Measurements from ENCODE around the gene LYVE1.

Gene LYVE1

DNA sequence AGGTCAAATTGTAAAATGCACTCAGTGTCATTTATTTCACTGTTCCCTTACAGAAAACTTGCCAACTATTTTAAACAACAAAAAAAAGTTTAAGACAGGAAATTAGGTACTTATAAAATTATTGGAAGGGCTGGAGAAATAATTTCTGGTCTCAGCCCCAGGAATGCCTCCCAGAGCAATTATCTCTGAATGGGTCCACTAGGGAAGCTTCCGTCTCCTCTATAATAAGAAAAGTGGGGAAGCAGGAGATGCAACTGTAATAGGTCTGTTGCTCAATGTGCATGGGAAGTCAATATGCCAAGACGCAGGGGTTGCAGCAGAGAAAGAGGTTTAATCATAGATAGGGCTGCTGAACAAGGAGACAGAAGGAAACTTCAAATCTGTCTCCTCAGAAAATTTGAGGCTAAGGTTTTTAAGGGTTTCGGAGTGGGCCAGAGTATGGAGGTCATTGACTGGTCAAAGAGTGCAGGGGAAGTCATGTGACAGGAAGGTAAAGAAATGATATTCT lies 16.6 kb downstream of the LYVE1 start:
- no peak for DNase-seq

DNA sequence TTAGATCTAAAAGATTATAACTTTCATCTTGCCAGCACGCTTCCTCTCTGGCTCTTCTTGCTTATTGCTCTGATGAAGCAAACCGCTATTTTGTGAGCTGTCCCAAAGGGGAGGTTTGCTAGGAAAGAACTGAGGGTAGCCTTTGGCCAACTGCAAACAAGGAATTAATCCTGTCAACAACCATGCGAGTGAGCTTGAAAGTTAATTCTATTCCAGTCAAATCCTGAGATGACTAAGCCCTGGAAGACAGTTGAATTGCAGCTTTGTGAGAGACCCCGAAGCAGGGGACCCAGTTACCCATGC lies 17.2 kb downstream of the LYVE1 start:
- no peak for DNase-seq

DNA sequence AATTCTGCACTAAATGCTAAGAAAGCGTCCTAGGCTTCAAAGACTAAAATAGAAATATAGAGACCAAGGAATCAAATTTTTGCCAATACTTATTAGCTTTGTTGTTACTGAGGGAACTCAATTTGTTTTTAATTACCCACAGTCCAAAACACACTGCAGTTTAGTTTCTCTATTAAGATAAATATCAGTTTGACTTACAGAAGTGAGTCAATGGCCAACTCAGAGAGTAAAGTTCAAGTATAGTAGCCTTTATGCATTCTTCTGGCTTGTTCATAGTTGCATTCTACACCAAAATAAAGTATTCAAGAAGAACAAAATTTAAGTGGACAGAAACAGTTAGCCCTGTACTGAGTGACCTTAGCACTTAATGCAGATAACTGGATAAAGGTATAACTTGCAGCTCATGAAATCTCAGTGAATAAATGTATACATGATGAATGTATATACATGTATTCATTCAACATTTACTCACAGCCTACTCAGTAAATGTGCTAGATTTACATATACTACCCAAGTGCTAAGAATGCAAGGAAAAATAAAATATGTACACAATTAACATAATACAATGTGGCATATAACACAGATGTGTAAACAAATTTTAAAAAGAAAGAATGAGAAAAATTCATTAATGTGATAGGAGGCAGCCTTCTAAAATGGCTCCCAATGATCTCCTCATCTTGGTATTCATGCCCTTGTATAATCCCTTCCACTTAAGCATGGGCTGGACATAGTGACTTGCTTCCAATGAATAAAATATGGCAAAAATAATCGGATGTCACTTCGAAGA lies 17.8 kb downstream of the LYVE1 start:
- no peak for DNase-seq

DNA sequence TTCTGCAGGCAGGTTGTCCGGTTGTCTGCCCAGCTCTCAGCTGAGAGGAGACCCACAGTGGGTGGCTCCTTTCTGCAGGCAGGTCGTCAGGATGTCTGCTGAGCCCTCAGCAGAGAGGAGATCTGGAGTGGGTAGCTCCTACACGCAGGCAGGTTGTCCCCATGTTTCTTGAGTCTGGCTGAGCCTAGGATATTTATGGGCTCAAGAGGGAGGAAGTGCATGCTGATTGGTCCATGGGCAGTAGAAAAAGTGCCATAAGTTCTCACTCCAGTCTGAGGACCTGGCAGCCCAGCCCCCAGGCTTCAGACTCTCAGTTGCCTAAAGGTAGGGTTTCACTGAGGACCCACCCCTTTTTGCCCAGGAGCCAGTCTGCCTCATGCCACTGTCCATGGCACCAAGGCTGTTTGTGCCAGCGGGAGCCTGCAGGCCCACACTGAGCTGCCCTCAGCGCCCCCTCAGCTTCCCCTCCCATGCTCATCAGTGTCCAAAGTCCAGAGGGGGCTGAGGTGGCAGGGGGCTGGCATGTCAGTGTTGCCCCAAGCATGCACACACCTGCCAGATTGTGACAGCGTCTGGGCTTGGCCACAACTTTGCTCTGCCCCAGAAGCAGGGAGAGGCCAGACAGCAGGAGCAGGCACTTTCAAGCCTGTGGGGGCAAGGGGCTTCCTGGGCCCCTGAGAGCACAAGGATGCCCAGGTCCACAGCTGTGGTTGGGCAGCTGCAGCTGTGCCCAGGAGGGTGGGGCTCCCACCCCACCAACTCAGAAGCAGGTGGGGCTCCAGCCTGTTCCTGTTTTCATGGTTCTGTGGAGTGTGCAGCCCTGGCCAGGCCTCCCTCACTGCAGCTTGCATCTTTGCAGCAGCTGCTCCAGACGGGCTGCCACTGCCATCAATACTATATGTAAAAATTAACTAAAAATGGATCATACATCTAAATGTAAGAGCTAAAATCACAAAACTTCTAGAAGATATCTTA lies 23.7 kb downstream of the LYVE1 start:
- DNase-seq = no peak

DNA sequence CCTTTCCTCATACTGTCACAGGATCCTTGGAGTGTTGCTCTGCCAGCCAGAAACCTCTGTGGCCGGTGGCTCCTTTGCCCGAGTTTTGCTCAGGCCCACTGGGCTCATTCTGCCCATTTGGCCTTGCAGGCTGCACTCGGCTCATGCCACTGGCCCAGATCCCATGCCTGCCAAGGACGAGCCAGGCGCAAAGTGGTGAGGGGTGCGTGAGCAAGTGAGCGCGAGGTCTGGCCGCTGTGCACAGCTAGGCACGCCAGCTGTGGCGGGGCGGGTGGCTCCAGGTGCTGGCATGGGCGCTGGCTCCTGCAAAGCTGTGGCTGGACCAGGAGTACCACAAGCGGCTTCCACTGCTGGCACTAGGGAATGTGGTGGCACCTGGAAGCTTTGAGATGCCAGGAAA lies 24.7 kb downstream of the LYVE1 start:
- DNase-seq = no peak

DNA sequence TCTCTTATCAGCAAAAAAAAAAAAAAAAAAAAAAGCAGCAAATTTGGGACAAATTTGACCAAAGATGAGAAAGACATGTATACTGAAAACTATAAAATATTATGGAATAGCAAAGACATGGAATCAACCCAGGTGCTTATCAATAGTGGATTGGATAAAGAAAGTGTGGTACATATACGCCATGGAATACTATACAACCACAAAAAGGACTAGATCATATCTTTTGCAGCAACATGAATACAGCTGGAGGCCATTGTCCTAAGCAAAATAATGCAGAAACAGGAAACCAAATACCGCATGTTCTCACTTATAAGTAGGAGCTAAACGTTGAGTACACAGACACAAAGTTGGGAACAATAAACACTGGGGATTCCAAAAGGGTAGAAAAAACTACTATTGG lies 25.7 kb downstream of the LYVE1 start:
- no peak for DNase-seq

DNA sequence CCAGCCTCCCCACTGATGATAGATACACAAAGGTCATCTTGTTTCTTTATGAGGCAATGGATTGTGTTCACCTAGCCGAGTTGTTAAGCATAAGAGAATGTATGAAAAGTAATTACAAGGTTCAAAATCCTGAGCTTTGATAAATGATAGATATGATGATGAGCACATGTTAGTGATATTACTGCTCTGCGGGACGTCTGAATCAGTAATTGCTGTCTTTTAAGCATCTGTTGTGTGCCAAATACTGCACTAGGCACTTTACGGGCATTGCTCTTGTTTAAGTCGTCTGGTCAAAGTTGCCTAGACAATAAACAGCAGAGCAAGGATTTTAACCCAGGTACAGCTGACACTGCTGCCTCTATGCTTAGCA lies 26.9 kb downstream of the LYVE1 start:
- no peak for DNase-seq

DNA sequence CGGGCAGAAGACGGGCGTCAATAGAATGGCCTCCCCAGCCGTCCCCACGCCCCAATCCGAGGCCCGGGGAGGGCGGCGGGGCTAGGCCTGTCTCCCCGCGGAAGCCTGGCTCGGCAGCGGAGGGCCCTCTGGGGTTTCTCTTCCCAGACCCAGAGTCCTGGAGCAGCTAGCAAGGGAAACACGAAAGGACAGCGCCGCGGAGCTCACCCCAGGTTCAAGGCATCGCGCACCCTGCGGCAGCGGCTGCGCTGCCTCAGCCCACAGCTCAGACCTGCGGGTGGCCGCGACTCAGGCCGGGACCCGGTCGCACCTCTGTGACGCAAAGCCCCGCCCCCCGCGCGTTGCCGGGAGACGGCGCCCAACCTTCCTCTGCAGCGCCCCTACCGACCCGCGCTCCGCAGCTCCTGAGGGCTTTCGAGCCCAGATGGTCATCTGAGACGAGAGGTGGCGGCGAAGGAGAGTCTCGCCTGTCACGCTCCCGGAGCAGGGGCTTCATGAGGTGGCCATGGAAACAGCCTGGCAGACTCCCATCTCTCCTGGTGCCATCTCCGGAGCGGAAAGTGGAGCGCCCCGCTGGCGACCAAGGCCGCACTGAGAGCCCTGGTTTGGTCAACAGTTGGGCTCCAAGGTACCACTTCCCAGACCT lies 27.4 kb downstream of the LYVE1 start, which contains the start of gene RNF141:
Gene RNF141, minus strand, starts transcription at position 273 of the 646 bp plus-strand sequence. CDS start 7,029 bp downstream, outside the sequence.
- DNase-seq = peak; percentile 91

DNA sequence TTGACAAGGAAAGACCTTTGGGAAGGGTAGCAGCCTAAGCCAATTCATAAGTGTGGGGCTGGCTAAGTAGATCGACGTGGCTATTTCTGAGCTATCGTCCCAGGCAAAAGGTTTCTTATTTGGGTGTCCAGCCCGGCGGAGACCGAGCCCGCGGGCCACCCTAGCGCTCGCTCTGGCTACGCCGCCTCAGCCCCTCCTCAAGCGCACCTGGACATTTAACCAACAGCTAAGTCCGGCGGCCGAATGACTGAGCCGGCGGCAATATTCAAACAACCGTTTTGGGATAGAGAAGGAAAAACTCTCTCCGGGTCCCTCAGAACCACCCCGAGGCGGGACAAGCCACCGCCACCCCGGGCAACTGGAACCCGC lies 27.9 kb downstream of the LYVE1 start:
- DNase-seq = peak; percentile 29

DNA sequence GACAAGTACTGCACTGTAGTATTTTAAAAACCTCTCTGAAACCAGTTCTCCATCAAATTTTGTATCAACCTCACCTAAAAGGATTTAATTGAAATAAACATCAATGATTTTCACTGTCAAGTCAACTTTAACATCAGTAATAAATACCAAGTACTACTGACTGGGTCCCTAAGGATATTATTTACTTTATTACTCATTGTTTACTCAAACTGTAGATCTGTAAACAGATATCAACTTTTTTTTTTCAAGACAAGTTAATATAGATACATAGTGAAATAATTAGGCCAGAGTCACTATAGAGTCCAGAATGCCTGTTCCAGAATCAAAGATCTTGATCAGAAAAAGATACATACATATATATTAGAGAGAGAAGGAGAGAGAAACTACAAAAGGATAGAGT lies 29.1 kb downstream of the LYVE1 start:
- DNase-seq = no peak

DNA sequence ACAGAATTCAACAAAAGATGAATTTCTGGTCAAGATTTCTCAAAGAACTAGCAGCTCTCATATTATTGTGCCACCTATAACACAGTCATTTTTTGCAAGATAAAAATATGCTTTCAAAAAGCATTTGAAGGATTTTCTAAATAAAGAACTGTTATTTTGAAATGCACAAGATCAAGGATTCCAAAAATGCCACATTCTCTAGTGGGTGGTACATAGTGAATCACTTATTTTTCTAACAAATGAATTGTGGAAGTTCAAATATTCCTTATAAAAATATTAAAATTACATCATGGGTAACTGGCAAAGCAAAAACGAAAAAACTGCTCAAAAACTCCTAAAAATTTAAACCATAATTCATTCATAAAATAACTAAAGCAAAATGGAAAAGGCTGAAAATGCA lies 29.5 kb downstream of the LYVE1 start:
- DNase-seq = no peak

DNA sequence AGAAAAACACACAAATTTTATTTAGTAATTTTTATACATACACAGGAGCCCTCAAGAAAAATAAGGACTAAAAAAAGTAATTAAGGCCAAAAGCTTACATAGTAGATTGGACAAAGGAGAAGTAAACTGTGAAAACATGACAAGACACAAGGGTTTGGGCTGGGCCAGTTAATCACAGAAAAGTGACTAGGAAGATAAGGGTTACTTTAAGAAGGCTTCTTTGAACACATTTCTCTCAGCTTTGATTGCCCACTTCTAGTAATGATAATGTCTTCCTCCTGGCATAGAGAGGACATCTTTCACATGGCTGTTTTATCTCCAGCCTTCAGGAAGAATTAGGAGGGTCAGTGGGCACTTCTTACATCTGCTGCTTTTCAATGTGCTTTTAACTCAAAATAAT lies 30.9 kb downstream of the LYVE1 start:
- DNase-seq = no peak

DNA sequence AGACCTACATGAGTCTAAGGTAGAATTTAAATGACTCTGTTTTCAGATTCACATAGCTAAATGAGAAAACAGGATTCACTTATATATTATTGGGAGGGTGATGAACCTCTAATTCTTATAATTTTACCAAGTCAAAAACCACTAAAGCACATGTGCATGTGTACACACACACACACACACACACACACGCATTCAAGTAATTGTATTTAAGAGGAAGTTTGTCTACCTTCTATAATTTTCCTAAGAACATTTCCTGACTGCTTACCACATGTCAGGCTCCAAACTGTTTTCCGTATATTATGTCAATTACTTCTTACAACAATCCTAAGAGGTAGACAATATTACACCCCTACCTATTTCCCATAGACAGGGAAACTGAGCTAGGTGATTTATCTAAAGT lies 34.1 kb downstream of the LYVE1 start:
- no peak for DNase-seq

DNA sequence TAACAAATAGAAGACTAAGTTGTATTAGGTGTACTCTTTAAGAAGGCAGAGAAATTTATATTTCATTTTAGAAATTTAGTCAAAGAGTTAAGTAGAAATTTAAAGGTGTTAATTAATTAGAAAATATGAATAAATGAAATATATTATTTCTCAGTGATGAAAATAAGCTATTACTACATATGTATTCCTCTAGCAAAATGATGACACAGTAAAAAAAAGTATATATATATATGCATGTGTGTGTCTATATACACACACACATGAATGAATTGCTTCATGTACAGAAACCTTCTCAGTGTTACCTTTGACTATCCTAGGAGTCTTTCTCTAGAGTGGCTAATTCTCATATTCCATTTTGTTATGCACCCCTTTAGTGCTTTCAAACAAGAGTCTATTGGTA lies 35.1 kb downstream of the LYVE1 start:
- DNase-seq = no peak

DNA sequence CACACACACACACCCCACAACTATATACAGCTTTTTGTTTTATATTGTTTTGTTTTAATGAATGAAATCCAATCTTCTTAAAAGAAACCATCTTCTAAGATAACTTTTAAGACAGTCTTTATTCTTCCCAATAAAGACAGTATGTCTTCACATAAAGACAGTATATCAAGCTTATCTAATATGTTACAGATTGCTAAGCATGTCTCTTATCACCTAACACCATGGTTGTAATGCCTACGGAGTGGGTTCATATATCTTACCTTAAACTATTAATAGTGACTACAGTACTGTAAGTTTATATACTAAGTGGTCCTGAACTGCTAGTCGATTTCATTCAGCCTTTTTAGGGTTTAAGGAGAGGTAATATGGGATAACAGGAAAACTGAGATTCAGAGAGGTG lies 35.9 kb downstream of the LYVE1 start:
- DNase-seq = no peak

DNA sequence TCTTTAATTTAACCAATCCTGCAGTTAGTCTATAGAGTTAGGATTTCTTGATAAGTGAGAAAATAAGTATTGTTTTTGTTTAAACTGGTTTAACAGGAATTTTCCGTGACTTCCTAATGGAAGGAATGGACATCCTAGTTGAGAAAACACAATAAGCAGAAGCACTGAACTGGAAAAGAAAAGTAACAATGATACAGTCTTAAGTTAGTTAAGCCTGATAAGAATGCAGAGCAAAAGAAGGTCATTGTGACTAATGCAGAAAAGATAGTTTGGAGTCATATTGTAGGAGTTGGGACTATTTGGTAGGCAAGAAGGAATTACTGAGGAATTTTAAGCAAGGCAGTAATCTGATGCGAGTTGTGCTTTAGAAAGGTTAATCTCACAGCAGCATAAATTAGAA lies 39.2 kb downstream of the LYVE1 start:
- DNase-seq = no peak

DNA sequence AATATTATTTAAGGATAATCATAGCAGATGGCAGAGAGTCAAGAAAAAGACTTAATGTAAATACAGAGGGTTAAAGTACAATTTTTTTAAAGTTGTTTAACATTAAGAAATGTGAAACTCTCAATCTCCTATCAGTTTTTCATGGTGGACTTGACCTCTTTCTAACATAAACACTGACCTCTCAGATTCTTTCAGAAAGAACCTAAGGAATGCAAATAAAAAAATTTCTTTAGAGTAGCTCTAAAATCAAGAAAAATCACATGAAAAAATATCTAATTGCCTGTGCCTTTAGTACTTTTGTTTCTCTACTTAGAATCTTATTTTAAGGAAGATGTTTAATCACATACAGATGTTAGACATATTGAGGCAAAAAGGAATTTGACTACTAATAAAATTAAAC lies 40.3 kb downstream of the LYVE1 start:
- DNase-seq = no peak

DNA sequence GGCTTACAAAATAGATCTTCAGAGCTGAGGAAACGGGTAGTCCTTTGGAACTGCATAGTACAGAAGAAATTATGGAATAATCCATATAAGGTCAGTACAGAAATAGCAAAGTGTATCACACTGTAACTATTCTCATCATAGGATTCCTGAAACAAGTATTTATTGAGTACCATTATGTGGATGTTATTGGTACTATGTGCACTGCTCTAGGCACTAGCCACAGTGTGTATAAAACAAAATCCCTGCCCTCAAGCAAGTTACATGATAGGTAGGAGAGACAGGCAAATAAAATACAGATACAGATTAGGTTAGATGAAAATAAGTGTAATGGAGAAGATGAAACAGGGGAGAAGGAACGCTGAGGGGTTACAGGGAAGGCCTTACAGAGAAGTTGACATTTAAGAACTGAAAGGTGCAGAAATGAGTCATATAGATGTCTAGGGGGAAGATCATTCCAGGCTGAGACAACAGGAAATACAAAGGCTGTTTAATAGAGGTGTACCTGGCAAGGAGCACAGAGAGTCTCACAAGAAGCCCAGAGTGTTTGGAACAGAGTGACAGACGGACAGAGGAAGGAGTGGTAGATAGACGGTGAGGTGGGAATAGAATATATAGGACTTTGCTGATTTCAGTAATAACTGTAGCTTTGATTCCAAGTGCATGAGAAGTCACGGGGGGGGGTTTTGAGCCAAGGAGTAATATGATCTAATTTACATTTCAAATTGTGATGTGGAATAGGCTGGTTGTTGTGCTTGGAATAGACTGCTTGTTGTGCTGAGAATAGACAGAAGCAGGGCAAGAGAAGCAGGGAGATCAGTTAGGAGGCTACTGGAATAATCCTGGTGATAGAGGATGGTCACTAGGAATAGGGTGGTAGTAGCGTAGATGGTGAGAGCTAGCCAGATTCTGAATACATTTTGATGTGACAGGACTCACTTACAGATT lies 41.2 kb downstream of the LYVE1 start:
- DNase-seq = no peak

DNA sequence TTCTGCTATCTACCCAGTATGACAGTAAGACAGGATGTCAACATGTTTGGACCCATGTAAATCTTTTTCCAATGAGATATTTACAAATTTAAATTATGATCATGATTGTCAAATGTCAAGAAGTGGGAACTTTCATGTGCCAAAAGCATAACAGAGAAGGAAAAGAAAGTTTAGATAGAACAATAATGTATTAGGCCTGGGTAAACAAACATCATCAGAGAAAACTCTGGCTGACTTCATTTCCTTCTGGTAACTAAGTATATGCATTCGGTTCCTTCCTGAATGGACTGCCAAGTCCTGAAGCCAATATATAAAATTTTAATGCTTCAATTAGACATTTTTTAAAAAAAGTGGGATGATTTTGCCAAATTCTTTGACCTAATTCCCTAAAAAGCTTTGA lies 44.0 kb downstream of the LYVE1 start:
- DNase-seq = no peak

DNA sequence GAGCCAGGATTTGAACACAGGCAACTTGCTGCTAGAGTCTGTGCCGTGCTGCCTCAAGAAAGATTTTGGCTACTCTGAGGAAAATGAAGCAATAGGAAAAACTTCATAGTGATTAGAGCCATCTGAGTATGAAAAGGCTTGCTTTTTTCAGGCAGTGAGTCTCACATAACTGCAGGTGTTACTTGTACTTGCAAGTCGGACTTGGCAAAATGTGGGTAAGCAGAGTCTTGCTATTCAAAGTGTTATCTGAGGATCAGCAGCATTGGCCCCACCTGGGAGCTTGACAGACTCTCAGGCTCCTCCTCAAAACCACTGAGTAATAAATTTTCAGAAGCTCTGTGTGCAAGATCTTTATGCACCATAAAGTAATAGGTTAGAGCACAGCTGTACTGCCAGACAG lies 45.5 kb downstream of the LYVE1 start:
- no peak for DNase-seq

DNA sequence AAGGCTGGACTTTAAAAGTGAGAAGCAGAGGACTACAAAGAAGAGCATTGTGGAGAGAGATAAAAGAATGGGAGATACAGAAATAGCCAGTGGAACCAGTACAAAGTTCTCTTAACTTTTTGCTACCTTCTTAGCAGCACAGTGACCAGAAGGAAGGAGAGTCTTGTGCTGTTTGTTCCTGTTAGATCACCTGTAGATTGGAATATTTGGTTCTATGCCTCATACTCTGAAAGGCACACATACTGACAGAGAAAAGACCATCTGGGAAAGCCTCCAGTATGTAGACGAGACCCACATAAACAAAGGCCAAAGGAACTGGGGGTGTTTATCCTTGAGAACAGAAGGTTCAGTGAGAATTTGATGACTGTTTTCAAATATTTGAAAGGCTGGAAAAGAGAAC lies 46.2 kb downstream of the LYVE1 start:
- DNase-seq = no peak

DNA sequence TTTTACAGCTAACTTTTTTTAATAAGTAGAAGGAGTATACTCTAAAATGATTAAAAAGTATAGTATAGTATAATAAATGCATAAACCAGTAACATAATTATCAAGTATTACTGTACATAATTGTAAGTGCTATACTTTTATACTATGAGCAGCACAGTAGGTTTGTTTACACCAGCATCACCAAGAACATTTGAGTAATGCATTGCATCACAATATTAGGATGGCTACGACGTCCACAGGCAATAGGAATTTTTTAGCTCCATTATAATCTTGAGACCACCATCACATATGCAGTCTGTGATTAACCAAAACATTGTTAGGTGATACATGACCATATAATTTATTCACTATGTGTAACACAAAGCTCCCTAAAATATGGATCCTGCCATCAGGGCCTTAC lies 47.9 kb downstream of the LYVE1 start:
- DNase-seq = no peak

DNA sequence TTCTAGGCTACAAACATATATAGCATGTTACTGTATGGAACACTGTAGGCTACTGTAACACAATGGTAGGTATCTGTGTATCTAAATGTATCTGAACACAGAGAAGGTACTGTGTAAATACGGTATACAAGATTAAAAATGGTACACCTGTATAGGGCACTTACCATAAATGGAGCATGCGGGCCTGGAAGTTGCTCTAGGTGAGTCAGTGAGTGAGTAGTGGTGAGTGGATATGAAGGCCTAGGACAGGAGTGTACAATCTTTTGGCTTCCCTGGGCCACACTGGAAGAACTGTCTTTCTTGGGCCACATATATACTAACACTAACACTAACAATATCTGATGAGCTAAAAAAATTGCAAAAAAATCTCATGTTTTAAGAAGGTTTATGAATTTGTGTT lies 48.8 kb downstream of the LYVE1 start:
- DNase-seq = no peak

Data from NCI-H526 treated with DMSO at 0.1 percent for 48 hours (cell line).